Measurements from ENCODE around the gene LDB2. TPM values are rescaled to one million over a fixed set of nuclear protein-coding genes. Genes with fewer than 3 reads are reported as not detected.

The LDB2 gene
- total RNA-seq, 1 experiment from 2014 or later: not detected

DNA sequence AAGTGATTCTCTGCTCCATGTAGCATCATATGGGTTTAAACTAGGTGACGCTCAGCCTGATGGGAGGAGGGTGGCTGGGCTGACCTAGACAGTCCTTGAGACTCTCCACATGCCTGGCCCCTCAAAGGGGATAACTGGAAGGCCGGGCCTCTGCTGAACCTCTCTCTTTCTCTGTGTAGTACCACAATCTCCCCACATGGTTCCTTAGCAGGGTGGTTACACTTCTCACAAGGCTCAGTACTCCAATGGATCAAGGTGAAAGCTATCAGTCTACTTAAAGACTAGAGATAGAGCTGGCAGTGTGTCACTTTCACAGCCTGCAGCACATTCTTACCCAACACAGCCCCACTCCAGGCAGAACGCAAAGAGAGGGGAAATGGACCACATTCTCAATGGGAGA lies 80.4 kb downstream of the LDB2 start:
- Histone ChIP-seq H3K27me3 (ENCODE audit: insufficient read depth, low read depth) (no peaks in the 10 kb centered on the region; the same call in 1 of the 2 replicates), H3K9me3 (ENCODE audit: insufficient read depth, low read depth) (no peaks in the 10 kb centered on the region), H2AFZ (no peak overlapping the region), H3F3A (ENCODE audit: insufficient read depth, low read depth) (no peaks in the 10 kb centered on the region), H3K9me2 (ENCODE audit: insufficient read depth) (no peaks in the 10 kb centered on the region), H4K20me1 (ENCODE audit: insufficient read depth) (no peaks in the 10 kb centered on the region), H3K4me1 (replicated peaks; ENCODE audit: insufficient read depth) (no peaks in the 10 kb centered on the region), H3K4me3 (no peak overlapping the region), H3K79me2 (ENCODE audit: low read depth) (no peaks in the 10 kb centered on the region), H3K27ac (no peak overlapping the region), H3K4me2 (no peak overlapping the region), H3K36me3 (ENCODE audit: low read depth) (no peaks in the 10 kb centered on the region)
- POLR2A ChIA-PET (ENCODE audit: unreplicated experiment): no interaction called here
- TF ChIP-seq, protein P1, sequence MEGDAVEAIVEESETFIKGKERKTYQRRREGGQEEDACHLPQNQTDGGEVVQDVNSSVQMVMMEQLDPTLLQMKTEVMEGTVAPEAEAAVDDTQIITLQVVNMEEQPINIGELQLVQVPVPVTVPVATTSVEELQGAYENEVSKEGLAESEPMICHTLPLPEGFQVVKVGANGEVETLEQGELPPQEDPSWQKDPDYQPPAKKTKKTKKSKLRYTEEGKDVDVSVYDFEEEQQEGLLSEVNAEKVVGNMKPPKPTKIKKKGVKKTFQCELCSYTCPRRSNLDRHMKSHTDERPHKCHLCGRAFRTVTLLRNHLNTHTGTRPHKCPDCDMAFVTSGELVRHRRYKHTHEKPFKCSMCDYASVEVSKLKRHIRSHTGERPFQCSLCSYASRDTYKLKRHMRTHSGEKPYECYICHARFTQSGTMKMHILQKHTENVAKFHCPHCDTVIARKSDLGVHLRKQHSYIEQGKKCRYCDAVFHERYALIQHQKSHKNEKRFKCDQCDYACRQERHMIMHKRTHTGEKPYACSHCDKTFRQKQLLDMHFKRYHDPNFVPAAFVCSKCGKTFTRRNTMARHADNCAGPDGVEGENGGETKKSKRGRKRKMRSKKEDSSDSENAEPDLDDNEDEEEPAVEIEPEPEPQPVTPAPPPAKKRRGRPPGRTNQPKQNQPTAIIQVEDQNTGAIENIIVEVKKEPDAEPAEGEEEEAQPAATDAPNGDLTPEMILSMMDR (conservative IDR thresholded peaks at IDR 0.05): no peak
- no peak for TF ChIP-seq EZH2 (IDR thresholded peaks at IDR 0.05; ENCODE audit: low read depth)
- intact Hi-C loops (cut with micrococcal nuclease; ENCODE audit: unreplicated experiment): no loop called here
- CTCF ChIA-PET: no interaction called here
- BruUV-seq (replicated peaks): no TSS peak
- no peak for DNase-seq

DNA sequence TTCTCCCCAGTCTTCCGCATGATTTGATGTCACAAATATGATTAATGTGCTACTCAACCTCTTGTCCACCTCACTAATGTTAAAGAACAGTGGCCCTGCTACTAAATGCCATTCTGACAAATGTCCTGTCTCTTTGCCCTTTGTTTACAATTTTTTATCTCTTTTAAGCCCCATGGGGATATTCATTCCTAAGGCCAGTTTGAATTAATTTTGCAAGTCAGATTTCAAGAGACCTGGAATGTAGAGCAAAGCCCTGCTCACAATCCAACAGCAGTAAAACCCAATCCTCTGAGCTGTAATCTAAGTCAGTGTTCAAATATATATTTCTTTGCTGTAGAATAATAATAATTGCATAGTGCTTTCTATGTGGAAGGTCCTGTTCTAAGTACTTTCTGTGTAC lies 81.2 kb downstream of the LDB2 start:
- Histone ChIP-seq H3K36me3 (ENCODE audit: low read depth) (no peaks in the 10 kb centered on the region), H3K27ac (no peak overlapping the region), H3K9me3 (ENCODE audit: insufficient read depth, low read depth) (no peaks in the 10 kb centered on the region), H3K4me2 (no peak overlapping the region), H3K27me3 (ENCODE audit: insufficient read depth, low read depth) (no peaks in the 10 kb centered on the region; the same call in 1 of the 2 replicates), H3K79me2 (ENCODE audit: low read depth) (no peaks in the 10 kb centered on the region), H4K20me1 (ENCODE audit: insufficient read depth) (no peaks in the 10 kb centered on the region), H2AFZ (no peak overlapping the region), H3F3A (ENCODE audit: insufficient read depth, low read depth) (no peaks in the 10 kb centered on the region), H3K4me3 (no peak overlapping the region), H3K9me2 (ENCODE audit: insufficient read depth) (no peaks in the 10 kb centered on the region), H3K4me1 (replicated peaks; ENCODE audit: insufficient read depth) (no peaks in the 10 kb centered on the region)
- CTCF ChIA-PET: no interaction called here
- intact Hi-C loops (cut with micrococcal nuclease; ENCODE audit: unreplicated experiment): no loop called here
- POLR2A ChIA-PET (ENCODE audit: unreplicated experiment): no interaction called here
- DNase-seq: no peak
- BruUV-seq (replicated peaks): no TSS peak
- TF ChIP-seq EZH2 (IDR thresholded peaks at IDR 0.05; ENCODE audit: low read depth): no peak
- TF ChIP-seq, protein P1 (conservative IDR thresholded peaks at IDR 0.05): no peak

DNA sequence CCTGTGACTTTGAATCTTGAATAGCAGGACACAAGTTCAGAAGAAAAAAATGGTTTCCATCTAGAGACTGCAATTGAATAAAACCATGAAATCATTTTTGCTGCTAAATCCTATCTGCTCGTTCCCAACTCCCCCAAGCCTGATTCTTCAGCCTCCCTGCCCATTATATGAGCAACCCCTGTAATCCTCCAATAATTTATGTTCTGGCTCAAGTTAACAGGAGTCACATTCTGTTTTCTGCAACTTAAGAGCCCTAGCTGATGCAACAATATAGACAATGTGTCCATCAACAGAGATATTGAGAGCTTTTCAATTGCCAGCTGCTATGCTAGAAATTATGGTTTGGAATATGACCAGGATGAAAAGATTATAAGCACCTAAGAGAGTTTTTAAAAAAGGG lies 84.1 kb downstream of the LDB2 start:
- Histone ChIP-seq H3F3A (ENCODE audit: insufficient read depth, low read depth) (no peaks in the 10 kb centered on the region), H3K9me2 (ENCODE audit: insufficient read depth) (no peaks in the 10 kb centered on the region), H3K79me2 (ENCODE audit: low read depth) (no peaks in the 10 kb centered on the region), H3K27ac (no peak overlapping the region), H3K9me3 (ENCODE audit: insufficient read depth, low read depth) (no peaks in the 10 kb centered on the region), H3K4me2 (no peak overlapping the region), H3K4me1 (replicated peaks; ENCODE audit: insufficient read depth) (no peaks in the 10 kb centered on the region), H3K4me3 (no peak overlapping the region), H3K36me3 (ENCODE audit: low read depth) (no peaks in the 10 kb centered on the region), H2AFZ (no peak overlapping the region), H3K27me3 (ENCODE audit: insufficient read depth, low read depth) (no peaks in the 10 kb centered on the region; the same call in 1 of the 2 replicates), H4K20me1 (ENCODE audit: insufficient read depth) (no peaks in the 10 kb centered on the region)
- BruUV-seq (replicated peaks): no TSS peak
- DNase-seq: no peak
- intact Hi-C loops (cut with micrococcal nuclease; ENCODE audit: unreplicated experiment): no loop called here
- POLR2A ChIA-PET (ENCODE audit: unreplicated experiment): no interaction called here
- CTCF ChIA-PET: no interaction called here
- TF ChIP-seq, protein P1 (conservative IDR thresholded peaks at IDR 0.05): no peak
- TF ChIP-seq EZH2 (IDR thresholded peaks at IDR 0.05; ENCODE audit: low read depth): no peak
